Measurements from ENCODE around the gene C19orf85. TPM values are rescaled to one million over a fixed set of nuclear protein-coding genes. Genes with fewer than 3 reads are reported as not detected.

C19orf85 gene
- total RNA-seq, 1 experiment from 2014 or later = not detected

GRCh38 chr19:55474269-55475265 is 10.0 kb upstream of the C19orf85 start:
- POLR2A ChIA-PET = no interaction called here

GRCh38 chr19:55473225-55474012 is 8.9 kb upstream of the C19orf85 start:
- no TSS peak for BruUV-seq (replicated peaks)
- DNase-seq (ENCODE audit: low read depth, low spot score) (no peak), ATAC-seq (no peak)
- H3K9me3 ChIP-seq (ENCODE audit: control insufficient read depth, insufficient read depth, low read depth, low read length) = no peaks in the 10 kb centered on the region
- no peaks in the 10 kb centered on the region for H3K27me3 ChIP-seq (ENCODE audit: control insufficient read depth, insufficient read depth, low read length)
- H3K36me3 ChIP-seq (ENCODE audit: control insufficient read depth, insufficient read depth, low read length) = no peaks in the 10 kb centered on the region
- peaks cover 45% of the 10 kb centered on the region for H3K4me1 ChIP-seq (ENCODE audit: control insufficient read depth, insufficient read depth, low read length)
- in situ Hi-C loops (cut with HindIII; ENCODE audit: low pct_unique_long_range_greater_than_20kb, low sequenced_read_pairs) = no loop called here
- H3K27ac ChIP-seq (ENCODE audit: low read length) = peak overlapping the region; percentile 72
- H3K4me3 ChIP-seq (ENCODE audit: low read depth in 2 of 2, low read length in 2 of 2) = no peak overlapping the region
- ChIA-PET CTCF (interaction anchor here (0.8 kb wide), 1 partner anchor 12 kb away, joined by 3 read pairs; the partner anchor contains the start of gene NAT14), POLR2A (interaction anchor here (1.0 kb wide), 1 partner anchor 12 kb away, joined by 3 read pairs; the partner anchor contains the start of gene ISOC2)
- intact Hi-C loops (cut with micrococcal nuclease; ENCODE audit: unreplicated experiment) = no loop called here
- TF ChIP-seq, protein P1, sequence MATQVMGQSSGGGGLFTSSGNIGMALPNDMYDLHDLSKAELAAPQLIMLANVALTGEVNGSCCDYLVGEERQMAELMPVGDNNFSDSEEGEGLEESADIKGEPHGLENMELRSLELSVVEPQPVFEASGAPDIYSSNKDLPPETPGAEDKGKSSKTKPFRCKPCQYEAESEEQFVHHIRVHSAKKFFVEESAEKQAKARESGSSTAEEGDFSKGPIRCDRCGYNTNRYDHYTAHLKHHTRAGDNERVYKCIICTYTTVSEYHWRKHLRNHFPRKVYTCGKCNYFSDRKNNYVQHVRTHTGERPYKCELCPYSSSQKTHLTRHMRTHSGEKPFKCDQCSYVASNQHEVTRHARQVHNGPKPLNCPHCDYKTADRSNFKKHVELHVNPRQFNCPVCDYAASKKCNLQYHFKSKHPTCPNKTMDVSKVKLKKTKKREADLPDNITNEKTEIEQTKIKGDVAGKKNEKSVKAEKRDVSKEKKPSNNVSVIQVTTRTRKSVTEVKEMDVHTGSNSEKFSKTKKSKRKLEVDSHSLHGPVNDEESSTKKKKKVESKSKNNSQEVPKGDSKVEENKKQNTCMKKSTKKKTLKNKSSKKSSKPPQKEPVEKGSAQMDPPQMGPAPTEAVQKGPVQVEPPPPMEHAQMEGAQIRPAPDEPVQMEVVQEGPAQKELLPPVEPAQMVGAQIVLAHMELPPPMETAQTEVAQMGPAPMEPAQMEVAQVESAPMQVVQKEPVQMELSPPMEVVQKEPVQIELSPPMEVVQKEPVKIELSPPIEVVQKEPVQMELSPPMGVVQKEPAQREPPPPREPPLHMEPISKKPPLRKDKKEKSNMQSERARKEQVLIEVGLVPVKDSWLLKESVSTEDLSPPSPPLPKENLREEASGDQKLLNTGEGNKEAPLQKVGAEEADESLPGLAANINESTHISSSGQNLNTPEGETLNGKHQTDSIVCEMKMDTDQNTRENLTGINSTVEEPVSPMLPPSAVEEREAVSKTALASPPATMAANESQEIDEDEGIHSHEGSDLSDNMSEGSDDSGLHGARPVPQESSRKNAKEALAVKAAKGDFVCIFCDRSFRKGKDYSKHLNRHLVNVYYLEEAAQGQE (IDR thresholded peaks at IDR 0.05; ENCODE audit: insufficient read depth in 1 of 2, low read depth in 2 of 2, low read length in 1 of 2) = no peak
- no peak for TF ChIP-seq POLR2AphosphoS5 (IDR thresholded peaks at IDR 0.05; ENCODE audit: low read depth, low read length)
- TF ChIP-seq TCF7L2 (IDR thresholded peaks at IDR 0.05; ENCODE audit: low read depth, low read length) = no peak
- no peak for TF ChIP-seq CTCF (IDR thresholded peaks at IDR 0.05)

More at GRCh38 chr19:55474269-55475265, 10.0 kb upstream of the C19orf85 start:
- H3K27ac ChIP-seq (ENCODE audit: low read length) = peak overlapping the region; percentile 94
- intact Hi-C loops (cut with micrococcal nuclease; ENCODE audit: unreplicated experiment) = no loop called here
- no peak for TF ChIP-seq POLR2AphosphoS5 (IDR thresholded peaks at IDR 0.05; ENCODE audit: low read depth, low read length)
- no peak for TF ChIP-seq TCF7L2 (IDR thresholded peaks at IDR 0.05; ENCODE audit: low read depth, low read length)
- TF ChIP-seq, protein P1 (IDR thresholded peaks at IDR 0.05; ENCODE audit: insufficient read depth in 1 of 2, low read depth in 2 of 2, low read length in 1 of 2) = no peak
- no peak for TF ChIP-seq CTCF (IDR thresholded peaks at IDR 0.05)
- TF ChIP-seq SIN3A (IDR thresholded peaks at IDR 0.05; ENCODE audit: borderline replicate concordance, insufficient read depth, low read depth, low read length) = no peak
- H3K27me3 ChIP-seq (ENCODE audit: control insufficient read depth, insufficient read depth, low read length) = no peaks in the 10 kb centered on the region
- no peak for DNase-seq (ENCODE audit: low read depth, low spot score)
- no TSS peak for BruUV-seq (replicated peaks)
- in situ Hi-C loops (cut with HindIII; ENCODE audit: low pct_unique_long_range_greater_than_20kb, low sequenced_read_pairs) = no loop called here
- H3K4me3 ChIP-seq (ENCODE audit: low read depth in 2 of 2, low read length in 2 of 2) = no peak overlapping the region
- no peaks in the 10 kb centered on the region for H3K36me3 ChIP-seq (ENCODE audit: control insufficient read depth, insufficient read depth, low read length)
- peaks cover 47% of the 10 kb centered on the region for H3K4me1 ChIP-seq (ENCODE audit: control insufficient read depth, insufficient read depth, low read length)
- H3K9me3 ChIP-seq (ENCODE audit: control insufficient read depth, insufficient read depth, low read depth, low read length) = no peaks in the 10 kb centered on the region
- CTCF ChIA-PET = no interaction called here
- ATAC-seq = no peak
